HFF-Myc (cell line): ENCODE measurements around the gene FAM222B.

ENCODE experiments used
- DNase-seq: peaks from one replicate; pipeline ENCODE4 v3.0.0-alpha.2; 2011; ENCODE audit warnings: low read depth; ENCODE audit errors: extremely low read depth
- H3K4me3 ChIP-seq: replicated peaks from 2 replicates; pipeline ENCODE4 v1.5.1; 2011; ENCODE audit warnings: low read depth, mild to moderate bottlenecking, control low read depth, low read length
- CTCF ChIP-seq: IDR thresholded peaks from 2 replicates; pipeline ENCODE4 v1.5.1; 2012; ENCODE audit warnings: mild to moderate bottlenecking, low read depth, low read length, control low read depth; ENCODE audit errors: missing control alignments

The FAM222B gene

GRCh38 chr17:28747051-28747691 lies 95.4 kb downstream of the FAM222B start:
- TF ChIP-seq CTCF = no peak
- no peak for DNase-seq
- peak overlapping the region; percentile 72 for H3K4me3 ChIP-seq

GRCh38 chr17:28746611-28747050 lies 96.0 kb downstream of the FAM222B start:
- peak overlapping the region; percentile 72 for H3K4me3 ChIP-seq
- TF ChIP-seq CTCF = no peak

GRCh38 chr17:28745786-28746411 lies 96.7 kb downstream of the FAM222B start:
- no peak for TF ChIP-seq CTCF
- DNase-seq = no peak
- peak overlapping the region; percentile 72 for H3K4me3 ChIP-seq

More at GRCh38 chr17:28746611-28747050, 96.0 kb downstream of the FAM222B start:
- DNase-seq = no peak

- no peak for DNase-seq
- H3K4me3 ChIP-seq = peak overlapping the region; percentile 72
- no peak for TF ChIP-seq CTCF
Measured at GRCh38 chr17:28744972-28745785, 97.4 kb downstream of the FAM222B start.

GRCh38 chr17:28744104-28744971 lies 98.3 kb downstream of the FAM222B start:
- no peak for DNase-seq
- H3K4me3 ChIP-seq = peak overlapping the region; percentile 72
- TF ChIP-seq CTCF = no peak
